Neural cell (in vitro differentiated cells): Measurements from ENCODE around the gene GEMIN4. TPM values are rescaled to one million over a fixed set of nuclear protein-coding genes. Genes with fewer than 3 reads are reported as not detected.
"Not testable (repeated sequence)": the region's sequence is repeated elsewhere in the genome, so short reads cannot be mapped to it uniquely, and the experiment has no call there.

Source experiments
- H2AFZ ChIP-seq: fragments of 200-600, 300-800 bp; sonication (generic), shearing (Covaris generic); 2 replicates; pipeline ENCODE4 v1.6.0; 2014; ENCODE audit warnings: low read depth, mild to moderate bottlenecking, antibody characterized with exemption, low read length, moderate library complexity
- H3F3A ChIP-seq: fragments of 200-600 bp; shearing (Covaris generic); 2 replicates; pipeline ENCODE4 v1.6.1; 2016; ENCODE audit warnings: mild to moderate bottlenecking, moderate library complexity, mixed read lengths, antibody characterized with exemption, low read length; ENCODE audit not compliant: insufficient read depth, poor library complexity, severe bottlenecking
- H3K27ac ChIP-seq: fragments of 200-600, 300-800 bp; sonication (generic), shearing (Covaris generic); 2 replicates; pipeline ENCODE4 v1.5.1; 2014; ENCODE audit warnings: mild to moderate bottlenecking, low read length, moderate library complexity
- H3K27me3 ChIP-seq: fragments of 300-800, 200-600 bp; sonication (generic), shearing (Covaris generic); 2 replicates; pipeline ENCODE4 v1.6.0; 2014; ENCODE audit warnings: mild to moderate bottlenecking, low read depth, low read length, moderate library complexity; ENCODE audit not compliant: insufficient read depth
- H3K36me3 ChIP-seq: fragments of 300-800, 200-600 bp; sonication (generic), shearing (Covaris generic); 2 replicates; pipeline ENCODE4 v1.5.1; 2014; ENCODE audit warnings: mild to moderate bottlenecking, antibody characterized with exemption, low read length, moderate library complexity; ENCODE audit not compliant: insufficient read depth
- H3K4me2 ChIP-seq: fragments of 300-800, 200-600 bp; sonication (generic), shearing (Covaris generic); 2 replicates; pipeline ENCODE4 v1.6.0; 2014; ENCODE audit warnings: mild to moderate bottlenecking, low read length
- H3K4me3 ChIP-seq: fragments of 300-800, 200-600 bp; sonication (generic), shearing (Covaris generic); 2 replicates; pipeline ENCODE4 v1.5.1; 2014; ENCODE audit warnings: mild to moderate bottlenecking, low read length, moderate library complexity
- H3K79me2 ChIP-seq: fragments of 200-600 bp; shearing (Covaris generic); replicated peaks from 2 replicates; pipeline ENCODE4 v1.6.0; 2014; ENCODE audit warnings: mild to moderate bottlenecking, low read length, moderate library complexity; ENCODE audit not compliant: insufficient read depth
- H3K9ac ChIP-seq: fragments of 300-800, 200-600 bp; sonication (generic), shearing (Covaris generic); 2 replicates; pipeline ENCODE4 v1.6.1; 2016; ENCODE audit warnings: mild to moderate bottlenecking, low read length, mixed read lengths
- H3K9me2 ChIP-seq: fragments of 200-600 bp; shearing (Covaris generic); 2 replicates; pipeline ENCODE4 v1.6.1; 2016; ENCODE audit warnings: mild to moderate bottlenecking, low read length, mixed read lengths; ENCODE audit not compliant: insufficient read depth
- H3K9me3 ChIP-seq: fragments of 200-600, 300-800 bp; sonication (generic), shearing (Covaris generic); 2 replicates; pipeline ENCODE4 v1.6.1; 2016; ENCODE audit warnings: mild to moderate bottlenecking, mixed run types, low read length, moderate library complexity, mixed read lengths
- H4K20me1 ChIP-seq: fragments of 200-600 bp; shearing (Covaris generic); 2 replicates; pipeline ENCODE4 v1.6.1; 2016; ENCODE audit warnings: mild to moderate bottlenecking, mixed run types; ENCODE audit not compliant: insufficient read depth
- EP300 ChIP-seq: fragments of 450-650 bp; conservative IDR thresholded peaks from 2 replicates; pipeline ENCODE4 v1.6.1; 2014; ENCODE audit warnings: antibody characterized with exemption, mild to moderate bottlenecking, moderate library complexity; ENCODE audit not compliant: poor library complexity, severe bottlenecking
- EZH2 ChIP-seq: fragments of 200-600, 300-800 bp; shearing (Covaris generic), sonication (generic); IDR thresholded peaks from 2 replicates; pipeline ENCODE4 v1.6.1; 2014; ENCODE audit warnings: antibody characterized with exemption, low read length, borderline replicate concordance, mild to moderate bottlenecking; ENCODE audit not compliant: insufficient read depth, poor library complexity, severe bottlenecking
- MXI1 ChIP-seq: fragments of 450-650 bp; conservative IDR thresholded peaks from 2 replicates; pipeline ENCODE4 v1.6.1; 2014; ENCODE audit warnings: antibody characterized with exemption, mild to moderate bottlenecking; ENCODE audit not compliant: poor library complexity, severe bottlenecking
- POLR2AphosphoS5 ChIP-seq: IDR thresholded peaks from 2 replicates; pipeline ENCODE4 v1.6.1; 2012
- RAD21 ChIP-seq: fragments of 450-650 bp; conservative IDR thresholded peaks from 2 replicates; pipeline ENCODE4 v1.6.1; 2014; ENCODE audit warnings: antibody characterized with exemption, mild to moderate bottlenecking, moderate library complexity
- SMC3 ChIP-seq: fragments of 450-650 bp; conservative IDR thresholded peaks from 2 replicates; pipeline ENCODE4 v1.6.1; 2014; ENCODE audit warnings: antibody characterized with exemption, mild to moderate bottlenecking, moderate library complexity; ENCODE audit not compliant: poor library complexity
- TAF1 ChIP-seq: IDR thresholded peaks from 2 replicates; pipeline ENCODE4 v1.6.1; 2012; ENCODE audit warnings: low read depth
- polyA plus RNA-seq: library from polyadenylated mRNA; depleted of rRNA; stranded (reverse); fragments of >200 nt; gene quantifications from 2 replicates; pipeline ENCODE4 v1.2.3, GENCODE V29; 2014
- TF ChIP-seq, protein P1 (sequence below): fragments of 450-650 bp; IDR thresholded peaks from 2 replicates; pipeline ENCODE4 v1.5.1; 2014; ENCODE audit warnings: antibody characterized with exemption, mild to moderate bottlenecking, moderate library complexity; ENCODE audit not compliant: poor library complexity, severe bottlenecking
- TF ChIP-seq, protein P2 (sequence below): IDR thresholded peaks from 2 replicates; pipeline ENCODE4 v1.6.1; 2012; ENCODE audit warnings: borderline replicate concordance

The GEMIN4 gene
- polyA plus RNA-seq, 1 donor from 2014 or later: 4.5 TPM

DNA sequence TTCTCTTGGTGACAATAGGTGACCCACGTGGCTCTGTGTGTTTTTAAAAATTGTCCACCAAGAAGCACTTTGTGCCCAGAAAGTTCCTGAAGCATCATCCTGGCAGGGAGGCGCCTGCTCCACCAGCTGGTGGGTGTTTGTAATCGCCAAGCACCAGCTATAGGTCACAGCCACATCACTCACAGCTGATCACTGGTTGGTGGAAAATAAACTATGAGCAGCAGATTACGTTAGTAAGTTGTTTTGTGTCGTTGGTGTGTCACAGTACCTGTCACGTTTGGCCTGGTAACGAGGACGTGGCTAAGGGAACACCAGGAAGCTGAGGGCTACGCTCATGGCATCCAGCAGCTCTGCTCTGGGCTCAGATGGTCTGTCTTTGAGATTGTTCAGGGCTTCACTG lies 40.2 kb upstream of the GEMIN4 start:
- Histone ChIP-seq H4K20me1 (no peaks in the 10 kb centered on the region), H3K9me3 (no peaks in the 10 kb centered on the region), H3K27me3 (no peaks in the 10 kb centered on the region), H3K9me2 (no peaks in the 10 kb centered on the region), H2AFZ (no peak overlapping the region), H3K36me3 (no peaks in the 10 kb centered on the region), H3K27ac (no peak overlapping the region), H3F3A (no peaks in the 10 kb centered on the region), H3K79me2 (no peaks in the 10 kb centered on the region), H3K4me3 (no peak overlapping the region), H3K9ac (no peak overlapping the region), H3K4me2 (no peak overlapping the region)
- TF ChIP-seq POLR2AphosphoS5 (no peak), RAD21 (no peak)
- TF ChIP-seq, protein P1, sequence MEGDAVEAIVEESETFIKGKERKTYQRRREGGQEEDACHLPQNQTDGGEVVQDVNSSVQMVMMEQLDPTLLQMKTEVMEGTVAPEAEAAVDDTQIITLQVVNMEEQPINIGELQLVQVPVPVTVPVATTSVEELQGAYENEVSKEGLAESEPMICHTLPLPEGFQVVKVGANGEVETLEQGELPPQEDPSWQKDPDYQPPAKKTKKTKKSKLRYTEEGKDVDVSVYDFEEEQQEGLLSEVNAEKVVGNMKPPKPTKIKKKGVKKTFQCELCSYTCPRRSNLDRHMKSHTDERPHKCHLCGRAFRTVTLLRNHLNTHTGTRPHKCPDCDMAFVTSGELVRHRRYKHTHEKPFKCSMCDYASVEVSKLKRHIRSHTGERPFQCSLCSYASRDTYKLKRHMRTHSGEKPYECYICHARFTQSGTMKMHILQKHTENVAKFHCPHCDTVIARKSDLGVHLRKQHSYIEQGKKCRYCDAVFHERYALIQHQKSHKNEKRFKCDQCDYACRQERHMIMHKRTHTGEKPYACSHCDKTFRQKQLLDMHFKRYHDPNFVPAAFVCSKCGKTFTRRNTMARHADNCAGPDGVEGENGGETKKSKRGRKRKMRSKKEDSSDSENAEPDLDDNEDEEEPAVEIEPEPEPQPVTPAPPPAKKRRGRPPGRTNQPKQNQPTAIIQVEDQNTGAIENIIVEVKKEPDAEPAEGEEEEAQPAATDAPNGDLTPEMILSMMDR: no peak

DNA sequence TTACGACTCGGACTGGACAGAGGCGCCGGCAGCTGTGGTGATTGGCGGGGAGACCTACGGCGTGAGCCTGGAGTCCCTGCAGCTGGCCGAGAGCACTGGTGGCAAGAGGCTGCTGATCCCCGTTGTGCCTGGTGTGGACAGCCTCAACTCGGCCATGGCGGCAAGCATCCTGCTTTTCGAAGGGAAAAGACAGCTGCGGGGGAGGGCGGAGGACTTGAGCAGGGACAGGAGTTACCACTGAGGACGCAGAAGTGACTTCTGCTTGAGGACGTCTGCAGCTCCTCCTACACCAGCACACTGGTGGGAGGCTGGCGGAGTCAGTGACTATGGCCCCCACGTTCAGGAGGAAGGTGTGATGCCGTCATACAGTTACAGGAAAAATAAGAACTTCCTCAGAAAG lies 39.8 kb upstream of the GEMIN4 start:
- H3K36me3 ChIP-seq: no peaks in the 10 kb centered on the region

DNA sequence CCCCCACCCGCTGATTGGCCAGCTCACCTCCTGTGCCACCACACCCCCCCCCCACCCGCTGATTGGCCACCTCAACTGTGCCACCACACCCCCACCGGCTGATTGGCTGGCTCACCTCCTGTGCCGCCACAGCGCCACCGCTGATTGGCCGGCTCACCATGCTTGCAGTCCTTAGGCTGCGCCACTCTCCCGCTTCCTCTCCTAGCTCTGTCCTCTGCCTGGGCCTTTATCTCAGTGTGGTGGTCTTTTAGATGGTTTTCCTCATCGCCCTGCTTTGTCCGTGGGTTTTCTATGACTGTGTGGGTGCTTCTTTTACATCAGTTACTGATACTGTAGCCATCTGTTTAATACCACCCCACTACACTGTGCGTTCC lies 38.8 kb upstream of the GEMIN4 start:
- not testable (repeated sequence) for H3K9ac ChIP-seq, H3K36me3 ChIP-seq

More for the DNA sequence above, 39.8 kb upstream of the GEMIN4 start:
- no peaks in the 10 kb centered on the region for H3K79me2 ChIP-seq
- no peaks in the 10 kb centered on the region for H3K9me3 ChIP-seq
- H3F3A ChIP-seq: no peaks in the 10 kb centered on the region
- H3K9me2 ChIP-seq: no peaks in the 10 kb centered on the region
- H3K27me3 ChIP-seq: no peaks in the 10 kb centered on the region
- no peak overlapping the region for H3K4me3 ChIP-seq
- no peaks in the 10 kb centered on the region for H4K20me1 ChIP-seq
- no peak overlapping the region for H2AFZ ChIP-seq
- H3K9ac ChIP-seq: no peak overlapping the region
- no peak overlapping the region for H3K4me2 ChIP-seq
- TF ChIP-seq, protein P2, sequence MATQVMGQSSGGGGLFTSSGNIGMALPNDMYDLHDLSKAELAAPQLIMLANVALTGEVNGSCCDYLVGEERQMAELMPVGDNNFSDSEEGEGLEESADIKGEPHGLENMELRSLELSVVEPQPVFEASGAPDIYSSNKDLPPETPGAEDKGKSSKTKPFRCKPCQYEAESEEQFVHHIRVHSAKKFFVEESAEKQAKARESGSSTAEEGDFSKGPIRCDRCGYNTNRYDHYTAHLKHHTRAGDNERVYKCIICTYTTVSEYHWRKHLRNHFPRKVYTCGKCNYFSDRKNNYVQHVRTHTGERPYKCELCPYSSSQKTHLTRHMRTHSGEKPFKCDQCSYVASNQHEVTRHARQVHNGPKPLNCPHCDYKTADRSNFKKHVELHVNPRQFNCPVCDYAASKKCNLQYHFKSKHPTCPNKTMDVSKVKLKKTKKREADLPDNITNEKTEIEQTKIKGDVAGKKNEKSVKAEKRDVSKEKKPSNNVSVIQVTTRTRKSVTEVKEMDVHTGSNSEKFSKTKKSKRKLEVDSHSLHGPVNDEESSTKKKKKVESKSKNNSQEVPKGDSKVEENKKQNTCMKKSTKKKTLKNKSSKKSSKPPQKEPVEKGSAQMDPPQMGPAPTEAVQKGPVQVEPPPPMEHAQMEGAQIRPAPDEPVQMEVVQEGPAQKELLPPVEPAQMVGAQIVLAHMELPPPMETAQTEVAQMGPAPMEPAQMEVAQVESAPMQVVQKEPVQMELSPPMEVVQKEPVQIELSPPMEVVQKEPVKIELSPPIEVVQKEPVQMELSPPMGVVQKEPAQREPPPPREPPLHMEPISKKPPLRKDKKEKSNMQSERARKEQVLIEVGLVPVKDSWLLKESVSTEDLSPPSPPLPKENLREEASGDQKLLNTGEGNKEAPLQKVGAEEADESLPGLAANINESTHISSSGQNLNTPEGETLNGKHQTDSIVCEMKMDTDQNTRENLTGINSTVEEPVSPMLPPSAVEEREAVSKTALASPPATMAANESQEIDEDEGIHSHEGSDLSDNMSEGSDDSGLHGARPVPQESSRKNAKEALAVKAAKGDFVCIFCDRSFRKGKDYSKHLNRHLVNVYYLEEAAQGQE: no peak
- TF ChIP-seq RAD21: no peak
- TF ChIP-seq, protein P1: no peak
- TF ChIP-seq POLR2AphosphoS5: no peak
- no peak for TF ChIP-seq EZH2
- no peak for TF ChIP-seq SMC3
- TF ChIP-seq TAF1: no peak
- no peak for TF ChIP-seq EP300
- TF ChIP-seq MXI1: no peak
- H3K27ac ChIP-seq: no peak overlapping the region

DNA sequence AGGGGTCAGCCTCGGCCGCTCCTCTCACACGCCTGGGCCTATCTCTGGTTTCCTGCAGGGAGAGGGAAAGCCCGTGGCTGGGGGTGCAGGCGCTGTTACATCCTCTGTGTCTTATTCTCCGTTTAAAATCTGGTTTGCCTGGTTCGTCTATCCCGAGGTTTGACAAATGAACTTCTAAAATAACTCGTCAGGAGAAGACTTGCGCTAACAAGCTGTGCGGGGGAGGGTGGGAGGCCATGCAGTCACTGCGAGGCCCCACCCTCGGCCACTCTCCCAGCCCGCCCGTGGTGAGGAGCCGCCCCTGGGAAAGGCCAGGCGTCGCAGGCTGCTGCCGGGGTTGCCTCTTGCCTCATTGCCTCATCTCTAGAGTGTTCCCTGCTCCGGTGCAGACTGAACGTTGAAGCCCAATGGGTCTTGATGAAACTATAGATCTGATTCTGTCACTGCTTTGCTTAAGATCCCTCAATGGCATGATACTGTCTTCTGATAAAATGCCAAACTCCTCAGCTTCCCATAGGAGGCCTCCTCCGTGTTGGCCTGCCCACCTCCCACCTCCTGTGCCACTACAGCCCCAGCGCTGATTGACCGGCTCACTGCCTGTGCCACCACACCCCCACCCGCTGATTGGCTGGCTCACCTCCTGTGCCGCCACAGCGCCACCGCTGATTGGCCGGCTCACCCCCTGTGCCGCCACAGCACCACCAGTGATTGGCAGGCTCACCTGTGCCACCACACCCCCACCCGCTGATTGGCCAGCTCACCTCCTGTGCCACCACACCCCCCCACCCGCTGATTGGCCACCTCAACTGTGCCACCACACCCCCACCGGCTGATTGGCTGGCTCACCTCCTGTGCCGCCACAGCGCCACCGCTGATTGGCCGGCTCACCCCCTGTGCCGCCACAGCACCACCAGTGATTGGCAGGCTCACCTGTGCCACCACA lies 38.1 kb upstream of the GEMIN4 start:
- H3K79me2 ChIP-seq, H3K27ac ChIP-seq, H3K4me2 ChIP-seq, H3K4me3 ChIP-seq, H3F3A ChIP-seq, H2AFZ ChIP-seq, H3K9me2 ChIP-seq, H3K9ac ChIP-seq, H4K20me1 ChIP-seq, H3K36me3 ChIP-seq, H3K27me3 ChIP-seq, H3K9me3 ChIP-seq: not testable (repeated sequence)

More for the DNA sequence above, 38.8 kb upstream of the GEMIN4 start:
- not testable (repeated sequence) for H3F3A ChIP-seq, H3K27me3 ChIP-seq, H3K79me2 ChIP-seq, H3K27ac ChIP-seq, H3K4me3 ChIP-seq, H2AFZ ChIP-seq, H3K9me2 ChIP-seq, H3K9me3 ChIP-seq, H3K4me2 ChIP-seq, H4K20me1 ChIP-seq
